HepG2 (cell line): ENCODE data around the gene LEAP2. TPM values are rescaled to one million over a fixed set of nuclear protein-coding genes. Genes with fewer than 3 reads are reported as not detected.
A peak's percentile ranks its signal among the peaks of the same experiment; 100 is the strongest.

Experiments
- ATF1 ChIP-seq: IDR thresholded peaks from 2 replicates; pipeline ENCODE4 v1.6.1; 2016; ENCODE audit warnings: mild to moderate bottlenecking, control low read depth
- CEBPG ChIP-seq: IDR thresholded peaks from 2 replicates; pipeline ENCODE4 v1.6.1; 2016
- CHD2 ChIP-seq: IDR thresholded peaks from 2 replicates; pipeline ENCODE4 v1.6.1; 2011; ENCODE audit warnings: low read depth, low read length, improper control_type of control experiment
- GZF1 ChIP-seq: sonication (generic); formaldehyde crosslinking; IDR thresholded peaks from 2 replicates; pipeline ENCODE4 v1.5.1; 2020; ENCODE audit warnings: mild to moderate bottlenecking, missing genetic modification reagents
- HHEX ChIP-seq: IDR thresholded peaks from 2 replicates; pipeline ENCODE4 v1.6.1; 2016; ENCODE audit warnings: control low read depth
- MTF1 ChIP-seq: sonication (generic); formaldehyde crosslinking; IDR thresholded peaks from 2 replicates; pipeline ENCODE4 v1.5.0; 2020; ENCODE audit warnings: missing genetic modification reagents
- NR3C1 ChIP-seq: sonication (generic); formaldehyde crosslinking; IDR thresholded peaks from 2 replicates; pipeline ENCODE4 v1.4.0; 2020; ENCODE audit warnings: missing genetic modification reagents
- RXRA ChIP-seq: sonication (generic); formaldehyde crosslinking; IDR thresholded peaks from 2 replicates; pipeline ENCODE4 v1.5.1; 2020; ENCODE audit warnings: missing genetic modification reagents
- SIN3B ChIP-seq: fragments of 150-350 bp; IDR thresholded peaks from 2 replicates; pipeline ENCODE4 v1.6.1; 2014; ENCODE audit warnings: low read length
- XBP1 ChIP-seq: sonication (generic); formaldehyde crosslinking; IDR thresholded peaks from 2 replicates; pipeline ENCODE4 v1.5.0; 2020; ENCODE audit warnings: missing genetic modification reagents
- ZBTB21 ChIP-seq: sonication (generic); formaldehyde crosslinking; IDR thresholded peaks from 2 replicates; pipeline ENCODE4 v1.4.0; 2020; ENCODE audit warnings: missing genetic modification reagents
- ZNF12 ChIP-seq: sonication (generic); formaldehyde crosslinking; IDR thresholded peaks from 2 replicates; pipeline ENCODE4 v1.5.0; 2020; ENCODE audit warnings: missing genetic modification reagents
- ZNF234 ChIP-seq: sonication (generic); formaldehyde crosslinking; conservative IDR thresholded peaks from 2 replicates; pipeline ENCODE4 v1.5.1; 2020; ENCODE audit warnings: mild to moderate bottlenecking, missing genetic modification reagents
- ZNF569 ChIP-seq: sonication (generic); formaldehyde crosslinking; IDR thresholded peaks from 2 replicates; pipeline ENCODE4 v1.5.0; 2020; ENCODE audit warnings: mild to moderate bottlenecking, missing genetic modification reagents, moderate library complexity, borderline replicate concordance
- polyA plus RNA-seq, 8 experiments: library from polyadenylated mRNA; depleted of rRNA in 3 of 8; stranded (reverse) in 7 of 8; unstranded in 1 of 8; fragments of >200 nt; fragmentation: Illumina TruSeq in 4 of 8; extraction: Trizol in 4 of 8; gene quantifications; 2 replicates each; pipeline versions ENCODE4 v1.2.1 to v1.2.3, GENCODE V29; 2011 to 2016; ENCODE audit warnings: low read depth in 4 of 8, missing spikeins in 1 of 8, mixed read lengths in 1 of 8; ENCODE audit not compliant: insufficient read depth in 1 of 8
- total RNA-seq, 5 experiments: library from RNA; depleted of rRNA; stranded (reverse); fragments of >200 nt; fragmentation: Illumina TruSeq; extraction: Trizol; gene quantifications; 2 replicates each; pipeline ENCODE4 v1.2.3, GENCODE V29; 2016; ENCODE audit warnings: low read depth in 1 of 5
- TF ChIP-seq, protein P1 (sequence below): sonication (generic); formaldehyde crosslinking; IDR thresholded peaks from 2 replicates; pipeline ENCODE4 v1.4.0; 2020; ENCODE audit warnings: missing genetic modification reagents; ENCODE audit errors: not compliant biosample characterization
- TF ChIP-seq, protein P2 (sequence below): sonication (generic); formaldehyde crosslinking; IDR thresholded peaks from 2 replicates; pipeline ENCODE4 v1.4.0; 2020; ENCODE audit warnings: missing genetic modification reagents
- TF ChIP-seq, protein P3 (sequence below): sonication (generic); formaldehyde crosslinking; IDR thresholded peaks from 2 replicates; pipeline ENCODE4 v1.5.0; 2020; ENCODE audit warnings: missing genetic modification reagents, mild to moderate bottlenecking, borderline replicate concordance
- TF ChIP-seq, protein P4 (sequence below): sonication (generic); formaldehyde crosslinking; IDR thresholded peaks from 2 replicates; pipeline ENCODE4 v1.4.0; 2020; ENCODE audit warnings: missing genetic modification reagents
- TF ChIP-seq, protein P5 (sequence below): sonication (generic); formaldehyde crosslinking; IDR thresholded peaks from 2 replicates; pipeline ENCODE4 v1.5.0; 2020; ENCODE audit warnings: mild to moderate bottlenecking, missing genetic modification reagents
- TF ChIP-seq, protein P6 (sequence below): sonication (generic); IDR thresholded peaks from 2 replicates; pipeline ENCODE4 v1.6.1; 2016; ENCODE audit warnings: low read depth, borderline replicate concordance
- TF ChIP-seq, protein P7 (sequence below): IDR thresholded peaks from 2 replicates; pipeline ENCODE4 v1.6.1; 2016
- TF ChIP-seq, protein P8 (sequence below): sonication (generic); formaldehyde crosslinking; IDR thresholded peaks from 2 replicates; pipeline ENCODE4 v1.8.0; 2022; ENCODE audit warnings: mild to moderate bottlenecking, missing genetic modification reagents; ENCODE audit not compliant: insufficient replicate concordance

Gene LEAP2
- total and polyA plus RNA-seq, 2 of the 13 experiments (the other 11 are each of a cell fraction or from before 2014, with no cell fraction given), result 23.9 to 51.9 TPM

DNA sequence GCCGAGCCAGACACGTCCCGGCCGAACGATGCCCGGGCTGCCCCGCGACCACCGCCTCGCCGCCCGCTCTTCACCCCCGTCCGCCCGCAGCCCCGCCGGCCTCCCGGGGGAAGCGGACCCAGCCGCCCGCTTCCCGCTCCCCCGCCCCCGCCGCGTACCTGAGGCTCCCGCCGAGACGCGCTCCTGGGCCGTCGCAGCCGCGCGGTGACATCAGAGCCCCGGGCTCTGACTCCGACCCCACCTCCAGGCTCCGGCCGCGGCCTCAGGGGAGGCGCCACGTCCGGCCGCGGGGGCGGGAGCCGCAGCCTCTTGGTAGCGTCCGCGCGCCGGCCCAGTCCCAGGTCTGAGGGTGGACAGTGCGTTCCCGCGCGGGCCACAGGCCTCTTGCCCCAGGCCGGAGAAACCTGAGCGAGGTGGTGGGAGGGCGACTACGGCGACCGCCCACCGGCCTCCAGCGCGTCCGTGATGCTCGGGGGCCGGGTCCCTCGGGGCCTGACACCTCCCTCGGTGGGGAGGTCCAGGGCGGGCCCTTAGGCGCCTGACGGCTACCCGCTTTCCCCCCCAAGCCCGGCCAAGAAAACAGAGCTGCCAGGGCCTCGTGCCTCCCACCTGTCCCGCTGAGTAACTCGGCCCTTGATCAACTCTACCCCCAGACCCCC, 42.9 kb upstream of the LEAP2 start, which contains the start of gene SHROOM1 (continued):
- TF ChIP-seq, protein P1, sequence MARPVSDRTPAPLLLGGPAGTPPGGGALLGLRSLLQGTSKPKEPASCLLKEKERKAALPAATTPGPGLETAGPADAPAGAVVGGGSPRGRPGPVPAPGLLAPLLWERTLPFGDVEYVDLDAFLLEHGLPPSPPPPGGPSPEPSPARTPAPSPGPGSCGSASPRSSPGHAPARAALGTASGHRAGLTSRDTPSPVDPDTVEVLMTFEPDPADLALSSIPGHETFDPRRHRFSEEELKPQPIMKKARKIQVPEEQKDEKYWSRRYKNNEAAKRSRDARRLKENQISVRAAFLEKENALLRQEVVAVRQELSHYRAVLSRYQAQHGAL (CRISPR knock-in tag), result no peak
- TF ChIP-seq, protein P2, sequence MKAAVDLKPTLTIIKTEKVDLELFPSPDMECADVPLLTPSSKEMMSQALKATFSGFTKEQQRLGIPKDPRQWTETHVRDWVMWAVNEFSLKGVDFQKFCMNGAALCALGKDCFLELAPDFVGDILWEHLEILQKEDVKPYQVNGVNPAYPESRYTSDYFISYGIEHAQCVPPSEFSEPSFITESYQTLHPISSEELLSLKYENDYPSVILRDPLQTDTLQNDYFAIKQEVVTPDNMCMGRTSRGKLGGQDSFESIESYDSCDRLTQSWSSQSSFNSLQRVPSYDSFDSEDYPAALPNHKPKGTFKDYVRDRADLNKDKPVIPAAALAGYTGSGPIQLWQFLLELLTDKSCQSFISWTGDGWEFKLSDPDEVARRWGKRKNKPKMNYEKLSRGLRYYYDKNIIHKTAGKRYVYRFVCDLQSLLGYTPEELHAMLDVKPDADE (CRISPR knock-in tag), result no peak
- TF ChIP-seq ZNF12 (no peak; the same call in 1 of the 2 replicates), CEBPG (CRISPR knock-in tag) (peak; percentile 5; the same call in 1 of the 2 replicates), HHEX (CRISPR knock-in tag) (no peak), NR3C1 (CRISPR knock-in tag) (no peak), ZBTB21 (CRISPR knock-in tag) (0 out of 2 replicates have a peak, but pooled peaks have one; percentile 48), SIN3B (no peak), MTF1 (CRISPR knock-in tag) (no peak), XBP1 (CRISPR knock-in tag) (no peak), GZF1 (CRISPR knock-in tag) (no peak), CHD2 (no peak), ZNF569 (CRISPR knock-in tag) (no peak), ATF1 (CRISPR knock-in tag) (no peak), RXRA (CRISPR knock-in tag) (0 out of 2 replicates have a peak, but pooled peaks have one; percentile 30), ZNF234 (CRISPR knock-in tag) (peak; percentile 63; the same call in 1 of the 2 replicates)
- TF ChIP-seq, protein P3, sequence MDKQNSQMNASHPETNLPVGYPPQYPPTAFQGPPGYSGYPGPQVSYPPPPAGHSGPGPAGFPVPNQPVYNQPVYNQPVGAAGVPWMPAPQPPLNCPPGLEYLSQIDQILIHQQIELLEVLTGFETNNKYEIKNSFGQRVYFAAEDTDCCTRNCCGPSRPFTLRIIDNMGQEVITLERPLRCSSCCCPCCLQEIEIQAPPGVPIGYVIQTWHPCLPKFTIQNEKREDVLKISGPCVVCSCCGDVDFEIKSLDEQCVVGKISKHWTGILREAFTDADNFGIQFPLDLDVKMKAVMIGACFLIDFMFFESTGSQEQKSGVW (CRISPR knock-in tag), result peak; percentile 63; the same call in 1 of the 2 replicates
- TF ChIP-seq, protein P4, sequence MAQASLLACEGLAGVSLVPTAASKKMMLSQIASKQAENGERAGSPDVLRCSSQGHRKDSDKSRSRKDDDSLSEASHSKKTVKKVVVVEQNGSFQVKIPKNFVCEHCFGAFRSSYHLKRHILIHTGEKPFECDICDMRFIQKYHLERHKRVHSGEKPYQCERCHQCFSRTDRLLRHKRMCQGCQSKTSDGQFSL (CRISPR knock-in tag), result peak; percentile 77; the same call in 1 of the 2 replicates
- TF ChIP-seq, protein P5, sequence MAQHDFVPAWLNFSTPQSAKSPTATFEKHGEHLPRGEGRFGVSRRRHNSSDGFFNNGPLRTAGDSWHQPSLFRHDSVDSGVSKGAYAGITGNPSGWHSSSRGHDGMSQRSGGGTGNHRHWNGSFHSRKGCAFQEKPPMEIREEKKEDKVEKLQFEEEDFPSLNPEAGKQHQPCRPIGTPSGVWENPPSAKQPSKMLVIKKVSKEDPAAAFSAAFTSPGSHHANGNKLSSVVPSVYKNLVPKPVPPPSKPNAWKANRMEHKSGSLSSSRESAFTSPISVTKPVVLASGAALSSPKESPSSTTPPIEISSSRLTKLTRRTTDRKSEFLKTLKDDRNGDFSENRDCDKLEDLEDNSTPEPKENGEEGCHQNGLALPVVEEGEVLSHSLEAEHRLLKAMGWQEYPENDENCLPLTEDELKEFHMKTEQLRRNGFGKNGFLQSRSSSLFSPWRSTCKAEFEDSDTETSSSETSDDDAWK (CRISPR knock-in tag), result no peak
- TF ChIP-seq, protein P6, sequence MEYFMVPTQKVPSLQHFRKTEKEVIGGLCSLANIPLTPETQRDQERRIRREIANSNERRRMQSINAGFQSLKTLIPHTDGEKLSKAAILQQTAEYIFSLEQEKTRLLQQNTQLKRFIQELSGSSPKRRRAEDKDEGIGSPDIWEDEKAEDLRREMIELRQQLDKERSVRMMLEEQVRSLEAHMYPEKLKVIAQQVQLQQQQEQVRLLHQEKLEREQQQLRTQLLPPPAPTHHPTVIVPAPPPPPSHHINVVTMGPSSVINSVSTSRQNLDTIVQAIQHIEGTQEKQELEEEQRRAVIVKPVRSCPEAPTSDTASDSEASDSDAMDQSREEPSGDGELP, result no peak
- TF ChIP-seq, protein P7, sequence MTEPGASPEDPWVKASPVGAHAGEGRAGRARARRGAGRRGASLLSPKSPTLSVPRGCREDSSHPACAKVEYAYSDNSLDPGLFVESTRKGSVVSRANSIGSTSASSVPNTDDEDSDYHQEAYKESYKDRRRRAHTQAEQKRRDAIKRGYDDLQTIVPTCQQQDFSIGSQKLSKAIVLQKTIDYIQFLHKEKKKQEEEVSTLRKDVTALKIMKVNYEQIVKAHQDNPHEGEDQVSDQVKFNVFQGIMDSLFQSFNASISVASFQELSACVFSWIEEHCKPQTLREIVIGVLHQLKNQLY (CRISPR knock-in tag), result 0 out of 2 replicates have a peak, but pooled peaks have one; percentile 22
- TF ChIP-seq, protein P8, sequence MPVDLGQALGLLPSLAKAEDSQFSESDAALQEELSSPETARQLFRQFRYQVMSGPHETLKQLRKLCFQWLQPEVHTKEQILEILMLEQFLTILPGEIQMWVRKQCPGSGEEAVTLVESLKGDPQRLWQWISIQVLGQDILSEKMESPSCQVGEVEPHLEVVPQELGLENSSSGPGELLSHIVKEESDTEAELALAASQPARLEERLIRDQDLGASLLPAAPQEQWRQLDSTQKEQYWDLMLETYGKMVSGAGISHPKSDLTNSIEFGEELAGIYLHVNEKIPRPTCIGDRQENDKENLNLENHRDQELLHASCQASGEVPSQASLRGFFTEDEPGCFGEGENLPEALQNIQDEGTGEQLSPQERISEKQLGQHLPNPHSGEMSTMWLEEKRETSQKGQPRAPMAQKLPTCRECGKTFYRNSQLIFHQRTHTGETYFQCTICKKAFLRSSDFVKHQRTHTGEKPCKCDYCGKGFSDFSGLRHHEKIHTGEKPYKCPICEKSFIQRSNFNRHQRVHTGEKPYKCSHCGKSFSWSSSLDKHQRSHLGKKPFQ (CRISPR knock-in tag), result no peak
